Esophagus squamous epithelium (tissue), 4 donors: ENCODE data around the gene FIGNL2.

Source experiments
- POLR2A ChIP-seq, 4 donors: fragments of 450-650 bp; IDR thresholded peaks; one replicate each; pipeline ENCODE4 v1.6.1; 2017; ENCODE audit warnings: antibody characterized with exemption in 4 of 4, mild to moderate bottlenecking in 4 of 4, moderate library complexity in 3 of 4
- TF ChIP-seq, protein P1 (sequence below), 6 experiments: fragments of 450-650 bp in 4 of 6; fragments of 200-600 bp in 2 of 6; sonication (generic) in 2 of 6; IDR thresholded peaks; one replicate each; pipeline ENCODE4 v1.5.1; 2016 to 2019; ENCODE audit warnings: antibody characterized with exemption in 6 of 6, mild to moderate bottlenecking in 4 of 6, moderate library complexity in 4 of 6

DNA sequence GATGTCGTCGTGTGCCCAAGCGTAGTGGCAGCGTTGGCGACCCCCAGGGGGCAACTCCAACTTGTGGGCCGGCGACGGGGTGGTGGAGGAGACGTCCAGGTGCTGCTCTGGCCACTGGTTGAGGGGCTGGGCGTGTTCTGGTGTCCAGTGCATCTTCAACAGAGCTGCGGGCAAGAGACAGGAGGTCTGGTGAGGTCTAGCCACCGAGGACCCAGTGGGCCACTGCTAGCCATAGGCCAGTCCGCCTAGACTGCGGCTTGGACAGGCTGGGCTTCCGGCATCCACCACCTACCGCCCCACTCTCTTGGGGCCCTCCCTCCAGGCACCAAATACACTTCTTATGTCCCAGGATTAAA lies 26.3 kb downstream of the FIGNL2 start:
- TF ChIP-seq, protein P1, sequence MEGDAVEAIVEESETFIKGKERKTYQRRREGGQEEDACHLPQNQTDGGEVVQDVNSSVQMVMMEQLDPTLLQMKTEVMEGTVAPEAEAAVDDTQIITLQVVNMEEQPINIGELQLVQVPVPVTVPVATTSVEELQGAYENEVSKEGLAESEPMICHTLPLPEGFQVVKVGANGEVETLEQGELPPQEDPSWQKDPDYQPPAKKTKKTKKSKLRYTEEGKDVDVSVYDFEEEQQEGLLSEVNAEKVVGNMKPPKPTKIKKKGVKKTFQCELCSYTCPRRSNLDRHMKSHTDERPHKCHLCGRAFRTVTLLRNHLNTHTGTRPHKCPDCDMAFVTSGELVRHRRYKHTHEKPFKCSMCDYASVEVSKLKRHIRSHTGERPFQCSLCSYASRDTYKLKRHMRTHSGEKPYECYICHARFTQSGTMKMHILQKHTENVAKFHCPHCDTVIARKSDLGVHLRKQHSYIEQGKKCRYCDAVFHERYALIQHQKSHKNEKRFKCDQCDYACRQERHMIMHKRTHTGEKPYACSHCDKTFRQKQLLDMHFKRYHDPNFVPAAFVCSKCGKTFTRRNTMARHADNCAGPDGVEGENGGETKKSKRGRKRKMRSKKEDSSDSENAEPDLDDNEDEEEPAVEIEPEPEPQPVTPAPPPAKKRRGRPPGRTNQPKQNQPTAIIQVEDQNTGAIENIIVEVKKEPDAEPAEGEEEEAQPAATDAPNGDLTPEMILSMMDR (IDR thresholded peaks at IDR 0.05) = no peak
- no peak for TF ChIP-seq POLR2A (IDR thresholded peaks at IDR 0.05)
